ENCODE data around the gene FGD5.
"Not testable (repeated sequence)": the region's sequence is repeated elsewhere in the genome, so short reads cannot be mapped to it uniquely, and the experiment has no call there.

FGD5 gene

GRCh38 chr3:14806641-14807263 is 12.0 kb upstream of the FGD5 start:
- no peak for DNase-seq

DNA sequence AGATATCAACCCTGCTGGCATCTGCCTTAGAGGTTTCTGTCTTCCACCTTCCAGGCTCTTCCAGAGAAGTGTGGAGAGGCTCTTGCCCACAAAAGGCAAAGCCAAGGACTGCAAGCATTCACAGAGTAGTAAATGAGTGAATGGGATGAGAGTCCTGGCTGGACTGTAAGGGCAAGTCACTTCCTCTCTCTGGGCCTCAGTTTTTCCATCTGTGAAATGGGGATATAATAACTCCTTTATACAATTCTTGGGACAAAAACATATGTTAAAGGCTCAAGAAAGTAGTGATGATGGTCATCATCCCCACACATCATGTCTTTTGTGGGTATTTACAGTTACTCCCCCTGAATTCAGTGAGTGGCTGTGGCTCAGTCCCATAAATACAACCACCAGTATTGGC is 10.7 kb upstream of the FGD5 start:
- DNase-seq = no peak

GRCh38 chr3:14808502-14809266 is 10.1 kb upstream of the FGD5 start:
- DNase-seq = no peak

GRCh38 chr3:14809611-14810010 is 9.2 kb upstream of the FGD5 start:
- not testable (repeated sequence) for DNase-seq

DNA sequence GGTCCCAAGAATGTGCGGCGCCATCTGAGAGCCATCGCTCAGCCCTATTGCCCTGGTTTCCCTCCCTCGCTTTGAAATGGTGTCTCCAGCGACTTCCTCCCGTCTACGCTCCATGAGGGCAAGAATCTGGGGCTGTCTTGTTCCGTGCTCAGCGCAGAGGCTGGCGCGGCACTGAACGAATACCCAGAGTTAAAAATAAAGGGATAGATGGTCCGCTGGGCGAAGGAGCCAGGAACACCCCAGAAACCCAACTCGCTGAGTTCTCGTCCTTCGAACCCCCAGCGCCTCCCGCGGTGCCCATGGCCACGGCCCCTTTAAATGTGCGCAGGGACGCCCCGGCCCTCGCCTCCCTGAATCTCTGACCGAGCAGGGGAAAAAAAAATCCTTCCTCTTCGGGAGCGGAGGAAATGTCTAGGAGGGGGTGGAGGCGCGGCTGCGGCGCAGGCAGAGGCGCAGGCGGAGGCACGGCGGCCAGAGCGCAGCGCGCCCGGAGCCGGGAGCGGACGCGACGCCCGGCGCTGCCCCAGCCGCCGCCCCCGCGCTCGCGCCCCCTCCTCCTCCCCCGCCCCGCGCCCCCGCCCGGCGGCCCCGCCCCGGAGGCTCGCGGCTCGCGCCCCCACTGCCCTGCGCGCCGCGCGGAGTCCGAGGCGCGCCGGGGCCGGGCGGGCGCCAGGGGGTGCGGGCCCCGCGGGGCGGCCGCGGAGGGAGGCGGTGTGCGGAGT is 8.5 kb upstream of the FGD5 start:
- DNase-seq = no peak

DNA sequence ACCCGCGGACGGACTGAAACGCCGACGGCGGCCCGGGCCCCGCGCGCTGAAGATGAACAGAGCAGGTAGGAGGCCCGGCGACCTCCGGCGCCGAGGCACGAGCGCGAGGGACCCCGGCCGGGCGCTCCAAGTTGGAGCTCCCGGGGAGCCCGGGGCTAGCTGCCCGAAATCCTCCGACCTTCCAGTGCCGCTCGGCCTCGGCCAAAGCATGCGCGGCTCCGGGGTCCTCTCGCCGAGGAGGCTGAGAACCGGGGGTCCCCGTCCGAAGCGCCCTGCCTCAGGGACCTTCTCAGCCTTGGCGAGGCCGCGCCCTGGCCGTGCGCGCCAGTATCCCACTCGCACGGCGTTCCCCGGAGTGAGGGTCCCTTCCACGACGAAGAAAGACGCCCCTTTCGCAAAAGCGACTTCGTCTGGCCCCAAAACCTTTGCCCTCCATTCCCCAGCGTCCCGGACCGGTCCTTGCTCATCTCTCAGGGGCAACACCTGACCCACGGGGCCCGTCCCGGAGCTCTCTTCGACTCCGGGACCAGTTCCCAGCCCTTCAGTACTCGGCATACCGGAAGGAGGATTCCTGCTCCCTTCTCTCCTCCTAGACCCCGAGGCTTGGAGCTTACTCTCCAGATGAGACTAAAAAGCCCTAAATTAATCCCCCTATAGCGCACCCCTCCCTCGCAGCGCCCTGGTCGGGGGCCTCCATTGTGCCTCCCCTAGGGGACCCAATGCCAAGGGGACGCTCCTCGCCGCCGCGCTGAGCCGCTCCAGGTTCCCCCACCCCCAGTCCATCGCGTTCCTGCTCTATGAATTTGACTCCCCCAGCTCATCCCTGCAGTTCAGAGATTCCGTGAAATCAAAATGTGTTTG is 7.7 kb upstream of the FGD5 start:
- no peak for DNase-seq

DNA sequence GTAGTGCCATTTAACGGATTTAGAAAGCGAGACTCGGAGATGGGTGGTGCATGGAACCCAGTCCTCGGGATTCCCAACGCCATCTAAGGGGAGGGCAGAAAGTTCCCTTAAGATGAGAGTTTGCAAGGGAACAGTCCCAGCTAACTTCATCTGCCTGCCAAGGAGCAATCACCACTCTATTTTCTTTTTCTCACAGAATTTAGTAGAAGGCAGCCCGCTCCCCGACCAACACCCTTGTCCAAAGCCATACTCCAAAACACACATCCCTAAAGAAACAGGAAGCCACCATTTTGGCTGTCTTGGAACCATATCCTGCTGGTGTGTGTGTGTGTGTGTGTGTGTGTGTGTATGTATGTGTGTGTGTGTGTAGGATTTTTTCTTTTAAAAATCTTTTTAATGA is 7.1 kb upstream of the FGD5 start:
- DNase-seq = no peak

DNA sequence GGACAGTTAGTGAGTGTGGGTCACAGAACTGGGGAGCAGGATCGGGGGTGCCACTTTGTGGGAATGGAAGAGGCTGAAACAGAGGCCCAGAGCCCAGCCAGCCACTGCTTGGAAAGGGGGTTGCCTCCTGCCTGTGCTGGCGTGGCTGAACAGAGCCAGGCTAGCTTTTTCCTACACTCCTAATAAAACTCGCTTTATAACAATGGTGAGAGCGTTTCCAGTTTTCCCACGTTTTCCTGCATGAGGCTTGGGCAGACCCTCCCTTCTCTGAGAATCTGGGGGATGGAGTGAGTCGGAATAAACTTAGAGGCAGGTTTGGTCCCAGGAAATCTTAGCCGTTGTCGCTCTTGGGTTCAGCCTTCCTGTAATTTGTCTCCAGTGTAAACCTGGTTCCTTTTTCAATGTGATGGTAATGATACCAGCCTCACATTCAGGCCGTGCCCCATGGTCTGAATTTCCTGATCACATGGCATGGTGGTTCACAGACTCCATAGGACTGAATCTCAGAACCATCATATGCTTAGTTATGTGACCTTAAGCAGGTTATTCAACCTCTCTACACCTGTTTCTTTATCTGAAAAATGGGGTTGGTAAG is 6.5 kb upstream of the FGD5 start:
- no peak for DNase-seq

GRCh38 chr3:14814411-14814871 is 4.3 kb upstream of the FGD5 start:
- DNase-seq = no peak

DNA sequence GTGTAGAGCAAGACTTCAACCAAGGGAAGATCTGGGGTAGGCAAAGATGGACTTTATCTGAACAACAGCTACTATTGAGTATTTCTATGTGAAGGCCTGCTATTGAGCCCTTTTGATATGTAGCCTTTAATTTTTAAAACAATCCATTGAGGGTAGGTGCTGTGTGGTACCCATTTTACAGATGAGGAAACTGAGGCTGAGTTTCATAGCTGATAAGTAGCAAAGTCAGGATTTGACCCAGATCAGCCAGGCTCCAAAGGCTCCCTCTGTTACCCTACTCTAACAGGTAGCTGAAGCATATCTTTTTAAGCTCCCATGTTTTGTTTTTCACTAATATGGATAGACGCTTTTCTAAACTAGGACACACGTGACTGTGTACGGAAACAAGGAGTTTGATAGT is 2.4 kb upstream of the FGD5 start:
- DNase-seq = no peak

- DNase-seq = no peak
These were observed 909 bp downstream of the FGD5 start for GRCh38 chr3:14819671-14820070.

- no peak for DNase-seq
These were observed 1.4 kb downstream of the FGD5 start for GRCh38 chr3:14820156-14820555.

GRCh38 chr3:14821151-14821550 is 2.4 kb downstream of the FGD5 start:
- no peak for DNase-seq

DNA sequence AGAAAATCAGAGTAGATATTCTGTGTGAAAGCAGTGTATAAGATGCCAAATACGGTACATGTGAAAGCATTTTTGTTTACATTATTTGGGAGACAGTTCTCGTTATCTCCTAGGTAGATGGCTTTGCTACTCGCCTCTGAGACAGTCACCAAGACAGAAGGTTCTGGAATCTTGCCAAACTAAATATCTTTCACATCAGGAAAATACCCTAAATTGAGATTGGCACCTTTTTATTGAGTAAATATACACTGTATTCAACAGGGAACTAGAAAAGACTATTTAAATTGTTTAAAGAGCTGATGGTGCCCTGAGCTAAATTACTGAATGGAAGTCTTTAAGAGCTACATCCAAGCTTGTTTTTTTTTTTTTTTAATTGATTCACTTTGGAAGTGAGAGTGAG is 3.4 kb downstream of the FGD5 start:
- no peak for DNase-seq

DNA sequence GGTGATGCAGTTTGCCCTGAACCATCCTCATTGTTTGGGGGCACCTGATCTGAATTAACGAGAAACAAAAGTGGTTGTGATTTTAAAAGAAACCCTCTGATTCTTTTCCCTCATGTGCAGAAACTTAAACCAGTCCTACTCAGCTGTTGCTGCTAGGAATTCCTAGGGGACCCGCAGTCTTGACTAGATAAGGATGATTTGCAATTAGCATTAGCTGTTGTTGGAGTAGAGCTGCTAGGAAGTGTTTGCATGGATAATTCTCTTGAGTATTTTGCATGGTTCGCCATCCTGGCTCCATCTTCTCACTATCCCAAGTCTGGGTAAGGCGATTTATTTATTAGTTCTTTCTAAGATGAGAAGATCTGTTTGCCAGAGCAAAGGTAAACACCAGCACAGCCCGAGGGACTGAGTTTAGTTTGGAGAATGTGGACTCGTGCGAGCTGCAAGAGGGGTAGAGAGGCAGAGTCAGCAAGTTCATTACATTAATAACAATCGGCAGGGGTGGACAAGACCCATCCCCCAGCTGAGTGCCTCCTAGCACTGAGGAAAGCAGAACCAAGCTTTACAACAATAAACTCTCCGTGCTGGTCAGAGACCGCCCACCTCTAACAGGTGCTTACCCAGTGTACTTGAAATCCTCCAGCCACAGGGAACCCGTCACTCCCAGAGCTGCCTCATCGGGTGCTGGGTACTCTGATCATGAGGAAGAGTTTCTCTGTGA is 4.1 kb downstream of the FGD5 start:
- DNase-seq = no peak

DNA sequence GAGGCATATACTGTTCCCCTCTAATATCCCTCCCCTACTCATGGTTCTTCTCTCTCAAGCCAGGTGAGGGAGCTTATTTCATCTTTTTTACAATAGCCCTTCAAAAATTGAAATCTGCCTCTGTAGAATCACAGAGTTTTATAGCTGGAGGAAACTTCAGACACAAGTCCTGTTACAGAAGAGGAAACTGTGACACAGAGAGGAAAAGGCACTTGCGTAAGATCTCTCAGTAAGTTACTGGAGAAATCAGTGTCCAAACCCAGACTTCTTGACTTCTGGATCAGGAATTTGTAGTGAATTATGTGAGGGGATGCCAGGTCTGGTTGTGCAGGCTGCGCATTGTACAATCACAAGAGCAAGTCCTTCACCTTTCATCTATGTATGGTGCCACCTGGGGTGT is 4.6 kb downstream of the FGD5 start:
- no peak for DNase-seq

- no peak for DNase-seq
These were observed 5.3 kb downstream of the FGD5 start for GRCh38 chr3:14823910-14824629.

DNA sequence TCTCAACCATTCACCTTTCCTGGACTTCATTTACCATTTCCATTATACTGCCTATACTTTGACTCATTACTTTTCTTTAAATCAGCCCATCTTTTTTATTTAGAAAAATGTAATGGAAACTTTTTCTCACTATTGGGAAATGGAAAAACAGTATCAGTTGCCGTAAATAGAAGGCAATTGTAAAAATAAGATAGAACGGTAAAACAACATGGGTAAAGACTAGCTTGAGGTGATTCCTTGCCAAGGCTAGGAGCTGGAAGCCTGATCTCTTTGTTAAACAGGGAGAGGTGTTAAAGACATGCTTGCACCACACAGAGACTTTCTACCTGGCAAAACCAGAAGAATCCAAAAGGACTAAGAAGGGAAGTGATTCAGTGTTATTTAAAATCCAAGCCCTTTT is 5.9 kb downstream of the FGD5 start:
- DNase-seq = no peak

DNA sequence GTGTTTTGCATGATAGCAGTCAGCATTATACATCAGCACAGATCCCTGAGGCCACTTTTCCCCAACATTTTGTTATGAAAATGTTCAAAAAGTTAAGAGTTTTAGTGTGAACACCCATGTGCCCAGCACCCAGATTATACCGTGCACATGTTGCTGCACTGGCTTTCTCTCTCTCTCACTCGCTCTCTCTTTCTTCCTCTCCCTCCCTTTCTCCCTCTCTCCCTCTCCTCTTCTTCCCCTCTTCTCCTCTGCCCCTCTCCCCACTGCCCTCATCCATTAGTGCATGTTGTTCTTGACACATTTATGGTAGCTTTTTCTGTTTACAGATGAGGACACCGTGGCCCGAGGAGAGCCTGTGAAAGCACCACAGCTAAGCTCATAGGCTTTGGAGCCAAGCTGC is 7.3 kb downstream of the FGD5 start:
- no peak for DNase-seq

GRCh38 chr3:14827776-14828175 is 9.0 kb downstream of the FGD5 start:
- peak; percentile 3 for DNase-seq

DNA sequence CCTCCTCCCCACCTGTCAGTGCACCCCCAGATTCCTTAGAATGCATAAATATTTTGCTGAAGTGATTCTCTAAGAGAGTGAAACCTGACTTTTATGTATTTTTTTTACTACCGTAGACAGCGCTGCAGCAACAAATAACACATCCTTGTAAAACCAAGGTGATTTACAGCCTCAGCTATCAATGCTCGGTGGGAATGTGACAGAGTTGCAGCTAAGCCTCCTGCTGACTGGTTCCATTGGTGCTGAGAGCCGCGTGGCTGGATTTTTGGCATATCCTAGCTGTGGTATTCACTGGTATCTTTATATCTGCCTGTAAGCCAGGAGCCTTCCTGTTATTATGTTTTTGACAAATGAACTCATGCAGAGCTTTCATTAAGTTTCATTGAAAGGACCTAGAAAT is 11.0 kb downstream of the FGD5 start:
- no peak for DNase-seq

Data from fibroblast of skin of right quadriceps (primary cell).